Left forelimb (tissue), 1 donor: ENCODE measurements around the gene COL6A2.

Source experiments
- DNase-seq: peaks from one replicate; pipeline ENCODE4 v3.0.0-alpha.2; 2018; ENCODE audit warnings: low spot score

Gene COL6A2

GRCh38 chr21:46114963-46115362, 17.1 kb downstream of the COL6A2 start:
- peak; percentile 63 for DNase-seq

DNA sequence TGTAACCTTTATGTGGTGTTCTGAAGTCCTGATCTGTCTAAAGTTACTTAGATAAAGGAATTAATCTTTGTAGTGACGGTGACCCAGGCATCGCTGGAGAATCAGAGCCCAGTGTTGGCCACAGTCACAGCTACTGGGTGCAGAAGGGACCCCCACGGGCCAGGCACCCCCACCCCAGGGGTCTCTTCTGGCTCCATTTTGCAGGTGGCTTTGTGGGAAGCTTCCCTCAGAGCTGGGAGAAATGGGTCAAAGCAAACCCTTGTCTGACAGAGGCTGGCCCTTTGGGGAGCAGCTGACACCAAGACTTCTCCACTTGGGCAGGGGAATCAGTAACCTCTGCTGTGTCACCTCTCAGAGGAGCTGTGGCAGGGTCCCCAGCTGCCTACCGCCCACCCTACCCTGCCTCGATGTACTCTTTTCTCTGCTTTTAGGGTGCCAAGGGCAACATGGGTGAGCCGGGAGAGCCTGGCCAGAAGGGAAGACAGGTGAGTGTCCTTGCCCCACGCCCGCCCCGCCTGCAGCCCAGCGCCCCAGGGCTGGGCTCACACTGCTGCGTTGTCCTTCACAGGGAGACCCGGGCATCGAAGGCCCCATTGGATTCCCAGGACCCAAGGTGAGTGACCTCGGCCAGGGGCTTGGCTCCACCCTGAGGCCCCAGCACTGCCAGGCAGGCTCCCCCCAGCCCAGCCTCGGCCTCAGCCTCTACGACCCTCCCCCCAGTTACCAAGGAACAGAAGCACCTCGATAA, 17.7 kb downstream of the COL6A2 start:
- DNase-seq, result no peak

DNA sequence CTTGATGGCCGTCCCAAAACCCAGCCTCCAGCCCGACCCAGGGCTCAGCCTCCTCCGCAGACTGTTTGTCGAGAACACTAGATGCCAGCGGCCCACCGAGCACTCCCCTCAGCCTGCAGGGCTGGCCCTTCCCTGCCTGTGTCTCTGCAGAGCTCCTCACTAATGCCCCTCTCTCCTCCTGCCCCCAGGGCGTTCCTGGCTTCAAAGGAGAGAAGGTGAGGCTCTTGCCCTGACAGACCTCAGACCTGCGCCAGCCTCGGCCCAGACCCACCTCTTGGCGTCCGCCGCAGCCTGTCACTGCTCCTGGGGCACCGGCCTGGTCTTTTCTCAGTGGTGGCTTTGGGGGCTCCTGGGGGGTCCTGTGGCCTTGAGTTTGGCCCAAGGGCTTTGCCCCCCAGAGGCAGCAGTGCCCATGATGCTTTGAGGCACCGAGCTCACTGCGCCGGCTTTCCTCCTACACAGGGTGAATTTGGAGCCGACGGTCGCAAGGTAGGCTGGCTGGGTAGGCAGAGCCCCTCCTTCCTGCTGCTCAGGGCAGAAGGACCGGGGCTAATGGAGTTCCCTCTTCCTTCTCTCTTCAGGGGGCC, 18.4 kb downstream of the COL6A2 start:
- DNase-seq, result peak; percentile 56

DNA sequence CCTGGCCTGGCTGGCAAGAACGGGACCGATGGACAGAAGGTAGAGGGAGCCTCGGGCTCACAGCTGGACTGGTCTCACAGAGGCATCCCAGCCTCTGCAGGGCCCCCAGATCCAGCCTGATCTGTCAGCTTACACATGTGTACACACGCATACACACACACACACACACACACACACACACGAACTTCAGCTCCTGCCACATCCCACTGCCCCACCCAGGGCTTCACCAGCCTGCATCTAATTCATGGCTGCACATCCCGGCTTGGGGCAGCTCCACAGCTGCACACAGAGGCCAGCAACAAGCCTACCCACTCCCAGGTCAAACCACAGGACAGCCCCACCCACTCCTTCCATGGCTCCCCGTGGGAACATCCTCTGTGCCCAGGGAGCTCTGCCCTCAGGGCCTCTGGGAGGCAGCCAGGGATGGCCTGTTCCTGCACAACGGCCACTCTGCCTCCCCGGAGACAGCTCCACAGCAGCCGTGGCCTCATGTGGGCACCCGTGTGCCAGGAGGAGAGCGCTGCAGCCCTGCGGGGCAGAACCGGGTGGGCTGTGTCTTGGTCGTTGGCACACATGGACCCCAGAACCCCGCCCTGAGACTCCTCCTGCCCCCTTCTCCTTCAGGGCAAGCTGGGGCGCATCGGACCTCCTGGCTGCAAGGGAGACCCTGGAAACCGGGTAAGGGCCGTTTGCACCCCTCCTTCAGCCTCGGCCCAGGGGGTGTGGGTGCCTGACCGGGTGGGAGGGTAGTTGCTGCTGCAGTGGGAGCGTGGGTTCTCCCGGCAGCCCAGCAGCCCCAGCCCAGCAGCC, 19.1 kb downstream of the COL6A2 start:
- DNase-seq, result peak; percentile 62

- DNase-seq, result peak; percentile 64
These were observed 19.8 kb downstream of the COL6A2 start for GRCh38 chr21:46117586-46118315.

GRCh38 chr21:46118316-46119143, 20.6 kb downstream of the COL6A2 start:
- DNase-seq, result peak; percentile 56

GRCh38 chr21:46119144-46119636, 21.3 kb downstream of the COL6A2 start:
- peak; percentile 58 for DNase-seq

- peak; percentile 46 for DNase-seq
These were observed 21.8 kb downstream of the COL6A2 start for GRCh38 chr21:46119637-46120271.

DNA sequence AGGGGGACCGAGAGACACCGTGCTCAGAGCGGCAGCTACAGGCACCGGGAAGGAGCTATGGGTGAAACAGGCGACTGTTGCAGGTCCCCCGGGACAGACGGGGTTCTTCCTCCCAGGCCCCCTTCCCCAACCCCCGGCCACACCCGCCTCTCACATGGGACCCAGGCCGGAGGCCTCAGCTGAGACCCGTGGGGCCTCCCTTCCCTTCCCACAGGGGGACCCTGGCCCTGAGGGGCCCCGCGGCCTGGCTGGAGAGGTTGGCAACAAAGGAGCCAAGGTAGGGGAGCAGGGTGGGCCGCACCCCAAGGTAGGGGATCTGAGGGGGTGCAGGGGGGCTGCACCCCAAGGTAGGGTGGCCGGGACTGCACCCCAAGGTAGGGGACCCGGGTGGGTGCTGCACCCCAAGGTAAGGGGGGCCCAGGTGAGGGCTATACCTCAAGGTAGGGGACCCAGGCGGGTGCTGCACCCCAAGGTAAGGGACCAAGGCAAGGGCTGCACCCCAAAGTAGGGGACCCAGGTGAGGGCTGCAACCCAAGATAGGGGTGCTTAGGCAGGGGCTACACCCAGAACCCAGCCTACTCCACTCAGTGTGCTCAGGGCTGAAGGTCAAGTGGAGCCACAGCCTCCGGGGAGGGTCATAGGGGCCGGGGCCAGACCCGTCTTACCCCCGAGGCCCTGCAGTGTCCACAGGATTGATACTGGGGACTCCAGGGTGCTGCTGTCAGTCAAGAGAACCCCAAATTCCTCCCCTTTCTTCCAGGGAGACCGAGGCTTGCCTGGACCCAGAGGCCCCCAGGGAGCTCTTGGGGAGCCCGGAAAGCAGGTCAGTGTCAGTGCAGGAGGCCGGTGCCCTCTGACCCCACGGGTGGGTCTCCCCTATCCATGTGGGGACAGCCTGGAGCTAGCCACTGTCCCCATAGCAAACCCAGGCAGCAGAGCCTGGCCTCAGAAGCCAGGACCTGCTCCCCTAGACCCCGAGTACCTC, 22.7 kb downstream of the COL6A2 start:
- peak; percentile 58 for DNase-seq

- peak; percentile 53 for DNase-seq
These were observed 23.6 kb downstream of the COL6A2 start for GRCh38 chr21:46121286-46122221.

DNA sequence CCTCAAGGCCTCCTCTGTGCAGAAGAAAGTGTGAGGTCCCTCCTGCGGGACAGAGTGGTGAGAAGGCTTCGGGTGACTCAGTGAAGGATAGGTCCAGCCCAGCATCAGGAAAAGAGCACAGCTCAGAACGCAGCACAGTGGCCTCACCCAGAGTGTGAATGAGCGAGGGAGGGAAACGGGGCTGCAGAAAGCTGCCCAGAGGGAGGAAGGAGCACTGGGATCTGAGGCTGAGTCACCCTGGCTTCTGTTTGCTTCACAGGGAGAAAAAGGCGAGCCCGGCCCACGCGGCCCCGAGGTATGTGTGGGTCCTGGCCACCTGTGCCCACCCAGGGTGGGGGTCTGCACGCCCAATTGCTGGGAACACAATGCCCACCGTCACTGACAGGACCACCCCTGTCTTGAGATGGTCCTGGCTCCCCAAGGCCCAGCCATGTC, 24.3 kb downstream of the COL6A2 start:
- DNase-seq, result peak; percentile 55

GRCh38 chr21:46122758-46123683, 25.1 kb downstream of the COL6A2 start:
- DNase-seq, result peak; percentile 38

GRCh38 chr21:46124083-46124925, 26.4 kb downstream of the COL6A2 start:
- no peak for DNase-seq

DNA sequence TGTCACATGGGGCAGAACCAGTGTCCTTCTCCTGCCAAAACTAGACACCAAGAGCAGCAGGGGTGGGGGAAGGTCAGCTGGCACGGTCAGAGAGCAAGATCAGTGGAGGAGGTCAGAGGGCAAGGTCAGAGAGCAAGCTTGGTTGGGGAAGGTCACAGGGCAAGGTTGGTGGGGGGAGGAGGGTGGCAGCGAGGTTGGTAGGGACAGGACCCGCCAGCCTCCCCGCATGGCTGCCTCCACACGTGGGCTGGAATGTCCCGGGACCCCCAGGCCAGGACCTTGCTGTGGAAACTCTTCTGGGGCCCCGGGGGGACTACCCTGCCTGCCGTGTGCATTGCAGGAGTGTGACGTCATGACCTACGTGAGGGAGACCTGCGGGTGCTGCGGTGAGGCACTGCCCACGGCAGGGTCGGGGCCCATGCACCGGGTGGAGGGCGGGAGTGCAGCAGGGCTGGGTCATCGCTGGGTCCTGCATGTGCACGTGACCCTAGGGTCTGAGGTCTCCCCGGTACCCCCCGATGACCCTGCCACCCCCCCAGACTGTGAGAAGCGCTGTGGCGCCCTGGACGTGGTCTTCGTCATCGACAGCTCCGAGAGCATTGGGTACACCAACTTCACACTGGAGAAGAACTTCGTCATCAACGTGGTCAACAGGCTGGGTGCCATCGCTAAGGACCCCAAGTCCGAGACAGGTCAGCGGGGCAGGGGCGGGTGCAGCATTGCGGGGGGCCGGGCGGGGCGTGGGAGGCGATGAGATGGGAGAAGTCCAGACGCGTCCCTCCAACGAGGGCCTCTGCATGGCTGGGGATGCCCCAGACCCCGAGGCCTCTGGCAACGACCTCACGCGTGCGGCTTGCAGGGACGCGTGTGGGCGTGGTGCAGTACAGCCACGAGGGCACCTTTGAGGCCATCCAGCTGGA, 27.3 kb downstream of the COL6A2 start:
- DNase-seq, result peak; percentile 58

DNA sequence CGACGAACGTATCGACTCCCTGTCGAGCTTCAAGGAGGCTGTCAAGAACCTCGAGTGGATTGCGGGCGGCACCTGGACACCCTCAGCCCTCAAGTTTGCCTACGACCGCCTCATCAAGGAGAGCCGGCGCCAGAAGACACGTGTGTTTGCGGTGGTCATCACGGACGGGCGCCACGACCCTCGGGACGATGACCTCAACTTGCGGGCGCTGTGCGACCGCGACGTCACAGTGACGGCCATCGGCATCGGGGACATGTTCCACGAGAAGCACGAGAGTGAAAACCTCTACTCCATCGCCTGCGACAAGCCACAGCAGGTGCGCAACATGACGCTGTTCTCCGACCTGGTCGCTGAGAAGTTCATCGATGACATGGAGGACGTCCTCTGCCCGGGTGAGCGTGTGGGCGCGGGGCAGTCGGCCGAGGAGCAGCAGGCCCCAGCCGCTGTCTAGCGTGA, 28.0 kb downstream of the COL6A2 start:
- DNase-seq, result peak; percentile 60
